ENCODE results near the gene CEACAM1.

DNA sequence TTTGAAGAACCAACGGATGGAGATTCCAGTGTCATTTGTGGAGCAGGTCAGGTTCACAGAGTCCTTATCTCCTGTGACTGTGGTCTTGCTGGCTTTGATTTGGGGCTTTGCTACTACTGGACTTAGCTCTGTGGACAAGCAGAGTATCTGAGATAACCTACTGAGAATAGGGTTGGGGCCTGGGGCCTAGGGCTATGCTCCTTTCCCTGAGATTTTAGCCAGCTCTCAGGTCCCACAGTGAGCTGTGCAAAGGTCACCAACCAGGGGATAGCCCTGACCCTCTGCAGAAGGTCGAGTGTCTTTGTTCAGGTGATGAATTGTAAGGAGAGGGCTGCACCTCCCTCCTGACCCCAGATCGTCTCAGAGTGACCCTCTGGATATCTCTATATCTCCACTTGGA is 9.2 kb downstream of the CEACAM1 start:
- TF ChIP-seq, protein P1, sequence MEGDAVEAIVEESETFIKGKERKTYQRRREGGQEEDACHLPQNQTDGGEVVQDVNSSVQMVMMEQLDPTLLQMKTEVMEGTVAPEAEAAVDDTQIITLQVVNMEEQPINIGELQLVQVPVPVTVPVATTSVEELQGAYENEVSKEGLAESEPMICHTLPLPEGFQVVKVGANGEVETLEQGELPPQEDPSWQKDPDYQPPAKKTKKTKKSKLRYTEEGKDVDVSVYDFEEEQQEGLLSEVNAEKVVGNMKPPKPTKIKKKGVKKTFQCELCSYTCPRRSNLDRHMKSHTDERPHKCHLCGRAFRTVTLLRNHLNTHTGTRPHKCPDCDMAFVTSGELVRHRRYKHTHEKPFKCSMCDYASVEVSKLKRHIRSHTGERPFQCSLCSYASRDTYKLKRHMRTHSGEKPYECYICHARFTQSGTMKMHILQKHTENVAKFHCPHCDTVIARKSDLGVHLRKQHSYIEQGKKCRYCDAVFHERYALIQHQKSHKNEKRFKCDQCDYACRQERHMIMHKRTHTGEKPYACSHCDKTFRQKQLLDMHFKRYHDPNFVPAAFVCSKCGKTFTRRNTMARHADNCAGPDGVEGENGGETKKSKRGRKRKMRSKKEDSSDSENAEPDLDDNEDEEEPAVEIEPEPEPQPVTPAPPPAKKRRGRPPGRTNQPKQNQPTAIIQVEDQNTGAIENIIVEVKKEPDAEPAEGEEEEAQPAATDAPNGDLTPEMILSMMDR (conservative IDR thresholded peaks at IDR 0.05), result no peak
- TF ChIP-seq ZFX (IDR thresholded peaks at IDR 0.05), result no peak

Measured in C4-2B (cell line).